Measurements from ENCODE around the gene MARCHF5.
A peak's percentile ranks its signal among the peaks of the same experiment; 100 is the strongest.

MARCHF5 gene

GRCh38 chr10:92290837-92291615, at the start of gene MARCHF5, which contains the start of gene CPEB3:
Gene MARCHF5 (plus strand): TSS chr10:92291167. CDS start chr10:92291495, 328 bp downstream.
Gene CPEB3 (minus strand): TSS chr10:92291078. CDS start chr10:92240350, 50,728 bp downstream.
- H3K27ac ChIP-seq = peak within 1 kb of the TSS; percentile 93 to 98
- H3K9me3 ChIP-seq = no peaks in the 10 kb centered on the region
- peak; percentile 65 to 92 for TF ChIP-seq CTCF (IDR thresholded peaks at IDR 0.05)
- H3K36me3 ChIP-seq = no peaks in the 10 kb centered on the region
- H3K4me3 ChIP-seq = peak within 1 kb of the TSS; percentile 68 to 100
- intact Hi-C loops (cut with DNase I; ENCODE audit: low total_unique reads) = loop anchor here (5.0 to 10.0 kb wide), 2 partner anchors 56 to 204 kb away; no protein-coding TSS in a partner anchor
- H3K4me1 ChIP-seq = peaks cover 0 to 26% (median 8%) of the 10 kb centered on the region in 4 donors
- peak; percentile 96 to 98 for DNase-seq
- no peaks in the 10 kb centered on the region for H3K27me3 ChIP-seq

- H3K4me1 ChIP-seq = peaks cover 0 to 30% (median 18%) of the 10 kb centered on the region in 4 donors
- no peak for DNase-seq
- H3K9me3 ChIP-seq = no peaks in the 10 kb centered on the region
- no peak for TF ChIP-seq CTCF (IDR thresholded peaks at IDR 0.05)
- peak overlapping the region; percentile 66 to 72 for H3K27ac ChIP-seq
- intact Hi-C loops (cut with DNase I; ENCODE audit: low total_unique reads) = no loop called here
- H3K27me3 ChIP-seq = no peaks in the 10 kb centered on the region
- H3K4me3 ChIP-seq = peak overlapping the region; percentile 68 to 88
- H3K36me3 ChIP-seq = no peaks in the 10 kb centered on the region
Observed at GRCh38 chr10:92241501-92241900, 49.5 kb upstream of the MARCHF5 start.

GRCh38 chr10:92242380-92242779, 48.6 kb upstream of the MARCHF5 start:
- Histone ChIP-seq H3K4me3 (no peak overlapping the region), H3K27me3 (no peaks in the 10 kb centered on the region), H3K9me3 (no peaks in the 10 kb centered on the region), H3K27ac (no peak overlapping the region), H3K36me3 (no peaks in the 10 kb centered on the region), H3K4me1 (peaks cover 0 to 30% (median 18%) of the 10 kb centered on the region in 4 donors)
- no peak for TF ChIP-seq CTCF (IDR thresholded peaks at IDR 0.05)
- intact Hi-C loops (cut with DNase I; ENCODE audit: low total_unique reads) = no loop called here
- no peak for DNase-seq

GRCh38 chr10:92242910-92243671, 47.9 kb upstream of the MARCHF5 start:
- H3K27ac ChIP-seq = peak overlapping the region; percentile 31 to 33
- DNase-seq = peak; percentile 54 to 68
- intact Hi-C loops (cut with DNase I; ENCODE audit: low total_unique reads) = no loop called here
- peak overlapping the region; percentile 24 to 27 for H3K4me3 ChIP-seq
- no peaks in the 10 kb centered on the region for H3K9me3 ChIP-seq
- no peaks in the 10 kb centered on the region for H3K36me3 ChIP-seq
- peaks cover 0 to 28% (median 18%) of the 10 kb centered on the region in 4 donors for H3K4me1 ChIP-seq
- no peak for TF ChIP-seq CTCF (IDR thresholded peaks at IDR 0.05)
- no peaks in the 10 kb centered on the region for H3K27me3 ChIP-seq

- TF ChIP-seq CTCF (IDR thresholded peaks at IDR 0.05) = no peak
- H3K27me3 ChIP-seq = no peaks in the 10 kb centered on the region
- no peak for DNase-seq
- peaks cover 0 to 14% (median 7%) of the 10 kb centered on the region in 4 donors for H3K4me1 ChIP-seq
- H3K4me3 ChIP-seq = no peak overlapping the region
- intact Hi-C loops (cut with DNase I; ENCODE audit: low total_unique reads) = no loop called here
- H3K27ac ChIP-seq = no peak overlapping the region
- H3K36me3 ChIP-seq = no peaks in the 10 kb centered on the region
- no peaks in the 10 kb centered on the region for H3K9me3 ChIP-seq
Observed at GRCh38 chr10:92244796-92245195, 46.2 kb upstream of the MARCHF5 start.

Measured in tibial artery (tissue), 4 donors.